Uterus (tissue), 2 donors: ENCODE results near the gene RPS6KL1.

Source experiments
- CTCF ChIP-seq, 4 experiments: fragments of 200-600 bp in 2 of 4; fragments of 450-650 bp in 2 of 4; sonication (generic) in 2 of 4; IDR thresholded peaks; one replicate each; pipeline ENCODE4 v1.5.1; 2016 to 2019; ENCODE audit warnings: antibody characterized with exemption in 4 of 4, mild to moderate bottlenecking in 2 of 4, moderate library complexity in 1 of 4
- POLR2A ChIP-seq, 2 donors: fragments of 450-650 bp; IDR thresholded peaks; one replicate each; pipeline ENCODE4 v1.6.1; 2016; ENCODE audit warnings: antibody characterized with exemption in 2 of 2, mild to moderate bottlenecking in 1 of 2, moderate library complexity in 1 of 2

DNA sequence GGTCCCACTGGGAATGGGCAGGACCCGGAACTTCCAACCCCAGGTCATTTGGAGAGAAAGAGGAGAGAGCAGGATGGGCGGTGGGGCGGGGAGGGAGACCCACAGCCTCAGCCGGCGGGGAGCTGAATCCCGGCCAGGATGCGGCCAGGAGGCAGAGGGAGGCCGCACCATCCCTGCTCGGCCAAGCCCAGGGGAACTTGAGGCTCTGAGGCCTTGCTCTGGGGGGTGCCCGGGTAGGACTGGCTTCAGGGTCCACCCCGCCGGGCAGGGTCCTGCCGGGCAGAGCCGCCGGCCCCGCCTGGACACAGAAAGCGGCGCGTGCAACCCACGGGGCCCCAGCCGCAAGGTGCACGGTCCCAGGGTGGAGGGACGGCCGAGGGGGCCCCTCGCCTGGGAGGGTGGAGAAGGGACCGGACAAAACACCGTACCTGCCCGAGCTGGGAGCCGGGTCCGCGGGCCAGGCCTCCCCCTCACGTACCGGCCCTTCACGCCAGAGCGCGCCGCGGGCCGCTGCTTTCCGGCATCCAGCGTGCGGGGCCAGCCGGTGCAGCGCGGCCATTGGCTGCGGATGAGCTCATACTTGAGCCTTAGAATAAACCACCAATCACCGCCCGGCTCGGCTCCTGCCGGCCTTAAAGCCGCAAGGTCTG lies at the start of gene RPS6KL1:
- TF ChIP-seq CTCF (IDR thresholded peaks at IDR 0.05) (no peak), POLR2A (IDR thresholded peaks at IDR 0.05) (no peak)
